GM23338 (cell line): ENCODE measurements around the gene RAD23A.

Experiments used
- CTCF ChIP-seq, 2 experiments: fragments of 200-600 bp in 1 of 2; sonication (generic) in 1 of 2; conservative IDR thresholded peaks; 2 replicates each; pipeline versions ENCODE4 v1.5.1 to v1.6.1; 2016 to 2017; ENCODE audit warnings: antibody characterized with exemption in 2 of 2, low read depth in 2 of 2, mild to moderate bottlenecking in 2 of 2, moderate library complexity in 1 of 2
- EZH2 ChIP-seq: fragments of 200-600 bp; sonication (generic); IDR thresholded peaks from one replicate; pipeline ENCODE4 v1.8.0; 2017; ENCODE audit warnings: antibody characterized with exemption, mild to moderate bottlenecking, low read depth; ENCODE audit not compliant: unreplicated experiment
- POLR2AphosphoS5 ChIP-seq: IDR thresholded peaks from 2 replicates; pipeline ENCODE4 v1.6.1; 2016; ENCODE audit warnings: antibody characterized with exemption, low read depth
- STAT1 ChIP-seq: IDR thresholded peaks from one replicate; pipeline ENCODE4 v1.6.1; 2016; ENCODE audit warnings: antibody characterized with exemption; ENCODE audit not compliant: unreplicated experiment

- TF ChIP-seq CTCF (conservative IDR thresholded peaks at IDR 0.05; ENCODE audit: low read depth in 2 of 2) (no peak), STAT1 (no peak), POLR2AphosphoS5 (no peak), EZH2 (peak; percentile 34)
Measured at GRCh38 chr19:13002166-13002898, 56.7 kb downstream of the RAD23A start.
